ENCODE results near the gene BCAS3.

Gene BCAS3

DNA sequence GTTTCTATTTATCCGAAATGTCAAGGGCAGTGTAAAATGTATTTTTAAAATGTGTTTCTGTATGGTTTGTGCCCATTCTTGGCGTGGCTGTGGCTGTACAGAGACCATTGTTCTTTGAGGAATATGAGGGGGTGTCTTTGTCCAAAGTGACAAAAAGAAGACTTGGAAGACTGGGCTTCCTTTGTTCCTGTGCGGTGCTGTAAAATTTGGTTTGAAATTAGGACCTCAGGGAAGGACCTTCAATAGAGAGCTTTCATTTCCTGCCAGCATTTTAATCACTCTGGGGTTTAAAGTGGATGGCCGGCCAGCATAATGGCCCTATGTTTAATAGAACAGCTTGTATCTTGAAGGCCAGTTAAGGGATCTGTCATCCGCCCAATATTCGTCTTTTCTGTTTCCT lies 531.9 kb downstream of the BCAS3 start:
- DNase-seq, result no peak

DNA sequence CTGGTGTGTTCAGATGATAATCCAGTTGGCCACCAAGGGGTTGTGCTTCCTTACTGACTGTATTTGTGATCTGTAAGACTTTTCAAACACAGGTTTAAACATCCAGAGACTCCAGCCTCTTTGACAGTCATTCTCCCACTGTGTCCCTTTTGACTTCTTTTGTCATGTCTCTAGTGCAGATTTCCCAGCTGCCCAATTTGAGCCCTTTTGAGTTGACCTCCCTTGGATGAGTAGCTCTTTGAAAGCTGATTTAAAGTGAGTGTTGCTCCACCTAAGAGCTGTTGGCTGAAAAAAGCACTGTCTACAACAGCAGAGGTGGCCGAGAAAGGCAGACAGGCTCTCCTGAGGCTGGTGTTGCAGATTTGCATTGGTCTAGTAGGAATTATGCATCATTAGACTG lies 533.6 kb downstream of the BCAS3 start:
- DNase-seq, result no peak

DNA sequence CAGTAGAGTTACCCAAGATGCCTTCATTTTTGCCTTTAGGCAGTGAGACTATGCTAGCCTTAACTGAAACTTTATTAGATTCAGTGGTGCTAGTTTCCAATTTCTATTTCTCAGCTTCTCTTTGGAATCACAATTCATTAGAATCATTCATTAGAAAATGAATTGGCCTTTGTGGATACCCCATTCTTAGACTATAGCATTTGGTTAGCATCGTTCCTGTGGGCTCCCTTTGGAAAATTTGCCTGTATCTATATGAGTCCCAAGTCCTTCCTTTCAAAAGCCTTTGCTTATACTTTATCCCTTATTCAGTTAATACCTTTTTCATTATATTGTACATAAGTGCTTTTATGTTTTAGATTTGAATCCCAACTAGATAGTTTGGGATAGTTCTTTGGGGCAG lies 535.0 kb downstream of the BCAS3 start:
- DNase-seq, result no peak

DNA sequence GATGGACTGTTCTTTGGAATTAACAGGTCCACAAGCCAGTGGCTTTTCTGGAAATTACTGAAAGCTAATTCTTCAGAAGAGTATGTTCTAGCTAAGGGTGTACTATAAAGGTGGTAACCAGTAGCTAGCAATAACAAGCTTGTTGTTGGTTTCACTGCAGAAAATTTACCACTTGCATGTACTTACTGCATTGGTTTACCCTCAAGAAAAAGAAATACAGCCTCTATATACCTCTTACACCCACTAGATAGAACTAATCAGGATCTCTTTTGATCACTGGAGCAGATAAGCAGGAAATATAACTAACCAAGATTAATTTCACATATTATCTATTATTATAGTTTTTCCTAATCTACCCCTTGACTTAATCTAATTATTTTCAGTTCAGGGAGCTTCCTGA lies 537.1 kb downstream of the BCAS3 start:
- DNase-seq, result no peak

DNA sequence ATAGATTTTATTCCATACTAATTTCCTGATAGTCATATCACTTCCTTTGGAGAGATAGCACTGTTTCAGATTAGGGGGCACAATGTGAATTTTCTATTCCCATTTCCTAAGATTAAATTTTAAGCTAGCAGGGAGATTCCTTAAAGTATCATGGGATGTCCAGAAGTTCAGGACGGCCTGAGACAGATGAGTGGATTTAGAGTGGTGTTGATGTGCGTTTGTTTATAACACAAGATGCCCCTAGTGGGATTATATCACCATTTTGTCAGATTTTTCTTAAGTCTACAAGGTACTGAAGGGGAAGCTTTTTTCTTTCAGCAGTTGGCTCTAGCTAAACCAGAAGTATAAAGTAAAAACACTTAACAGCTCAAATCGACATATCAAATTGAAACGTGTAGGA lies 538.4 kb downstream of the BCAS3 start:
- DNase-seq, result no peak

DNA sequence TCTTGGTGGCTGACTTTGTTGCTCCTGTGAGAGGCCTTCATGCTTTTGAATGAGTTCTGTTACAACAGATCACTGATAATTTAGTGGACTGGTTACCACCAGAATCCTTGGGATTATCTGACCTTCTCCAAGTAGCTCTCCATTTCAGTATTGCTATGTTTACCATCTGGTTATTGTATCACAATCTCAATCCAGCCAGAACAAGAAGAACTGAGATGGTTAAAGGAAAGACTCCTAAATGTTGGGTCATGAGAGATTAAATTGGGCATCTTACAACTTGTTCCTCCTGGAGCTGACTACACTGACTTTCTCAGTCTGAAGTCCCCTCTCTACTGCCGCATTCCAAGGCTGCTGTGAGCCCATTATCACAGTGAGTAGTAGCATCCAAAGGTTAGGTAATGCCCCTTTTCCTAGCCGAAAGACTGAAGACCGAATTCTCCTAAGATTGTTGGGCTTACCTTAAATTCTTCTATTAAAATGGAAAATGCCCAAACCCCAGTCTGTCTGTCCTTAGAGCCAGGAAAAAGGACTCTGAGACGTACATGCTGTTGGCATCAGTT lies 540.3 kb downstream of the BCAS3 start:
- DNase-seq, result no peak

DNA sequence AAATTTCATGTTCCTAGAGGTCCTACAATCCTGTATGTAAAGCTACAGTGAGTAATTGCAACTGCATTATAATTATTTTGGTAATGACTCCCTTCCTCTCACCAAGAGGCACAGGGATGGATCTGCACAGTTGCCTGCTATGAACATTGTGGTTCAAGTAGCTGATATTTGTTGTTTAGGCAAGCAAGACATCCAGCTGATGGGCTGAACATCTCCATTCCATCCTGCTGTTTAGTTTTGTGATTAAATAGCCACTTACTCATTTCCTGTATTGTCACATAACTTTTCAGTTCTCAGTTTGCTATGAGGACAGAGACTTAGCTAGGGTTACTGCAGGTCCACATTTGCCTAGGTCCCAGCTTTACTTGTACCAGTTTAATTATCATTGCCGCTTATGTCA lies 540.8 kb downstream of the BCAS3 start:
- no peak for DNase-seq

DNA sequence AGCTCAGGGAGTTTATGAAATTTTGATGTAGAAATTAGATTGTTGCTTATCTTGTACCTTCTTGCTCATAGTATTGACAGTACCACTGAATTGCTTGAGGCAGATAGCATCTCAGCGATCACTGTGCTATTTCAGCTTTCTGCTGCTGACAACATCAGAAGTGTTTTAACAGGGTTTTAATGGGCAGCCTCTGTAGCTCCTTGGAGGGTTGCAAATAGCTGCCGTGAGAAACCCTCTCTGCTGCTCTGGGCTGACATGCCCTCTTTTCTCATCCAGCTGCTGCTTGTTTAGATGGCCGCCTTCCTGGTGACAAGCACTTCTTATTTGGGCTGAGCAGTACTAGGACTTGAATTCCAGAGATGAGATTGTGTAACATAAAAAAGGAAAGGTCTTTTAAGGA lies 541.8 kb downstream of the BCAS3 start:
- DNase-seq, result no peak

DNA sequence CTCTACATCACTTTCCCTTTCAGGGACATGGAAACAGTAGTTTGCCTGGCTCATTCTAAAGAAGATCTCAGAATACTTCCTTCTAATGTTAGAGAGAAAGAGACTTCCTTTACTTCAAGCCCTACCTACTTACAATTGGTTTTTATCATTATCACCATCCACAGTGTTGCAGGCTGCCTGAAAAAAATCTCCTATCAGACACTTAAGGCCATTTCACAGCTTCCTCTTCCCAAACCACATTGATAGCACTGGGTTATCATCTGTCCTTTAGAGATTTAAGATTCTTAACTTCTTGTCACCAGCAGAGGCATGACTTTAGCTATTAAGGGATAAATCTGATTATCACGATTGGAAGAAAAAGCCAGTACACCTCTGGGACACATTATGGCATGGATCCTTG lies 543.5 kb downstream of the BCAS3 start:
- DNase-seq, result no peak

DNA sequence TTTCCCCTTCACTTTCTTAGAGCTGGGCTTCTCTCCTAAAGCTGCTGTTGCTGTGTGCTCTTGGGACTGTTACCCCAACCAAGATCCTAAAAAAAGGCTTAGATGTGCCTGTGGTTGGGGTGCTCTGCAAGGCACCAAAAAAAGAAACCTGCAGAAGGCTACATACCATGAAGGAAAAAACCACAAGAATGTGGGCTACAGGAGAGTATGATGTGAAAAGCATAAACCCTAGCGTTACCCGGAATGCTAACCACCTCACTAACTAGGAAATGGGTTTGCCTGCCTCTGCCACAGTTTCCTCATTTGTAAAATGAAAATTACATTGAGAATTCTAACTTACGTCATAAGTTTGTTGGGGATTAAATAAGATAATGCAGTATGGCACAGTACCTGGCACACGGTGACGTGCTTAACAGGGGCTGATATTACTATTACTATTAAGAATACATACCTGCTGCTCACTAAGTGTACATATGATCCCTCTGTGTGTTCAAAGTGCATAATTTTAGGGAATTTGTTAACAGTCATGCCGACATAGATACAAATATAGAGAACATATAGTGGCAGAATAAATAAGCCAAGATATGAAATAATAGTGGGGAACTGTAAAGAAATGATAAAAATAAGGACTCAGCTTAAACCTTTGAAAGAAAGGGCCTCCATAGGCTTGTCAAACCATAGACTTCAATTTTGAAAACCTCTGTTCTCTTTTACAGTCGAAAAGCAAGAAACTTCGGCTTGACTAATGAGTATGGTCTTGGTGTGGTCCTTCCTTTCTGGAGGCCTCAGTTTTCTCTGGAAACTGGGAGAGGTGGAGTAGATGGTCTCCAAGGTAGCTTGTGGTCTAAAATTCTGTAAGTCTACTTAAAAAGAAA lies 544.2 kb downstream of the BCAS3 start:
- DNase-seq, result no peak

DNA sequence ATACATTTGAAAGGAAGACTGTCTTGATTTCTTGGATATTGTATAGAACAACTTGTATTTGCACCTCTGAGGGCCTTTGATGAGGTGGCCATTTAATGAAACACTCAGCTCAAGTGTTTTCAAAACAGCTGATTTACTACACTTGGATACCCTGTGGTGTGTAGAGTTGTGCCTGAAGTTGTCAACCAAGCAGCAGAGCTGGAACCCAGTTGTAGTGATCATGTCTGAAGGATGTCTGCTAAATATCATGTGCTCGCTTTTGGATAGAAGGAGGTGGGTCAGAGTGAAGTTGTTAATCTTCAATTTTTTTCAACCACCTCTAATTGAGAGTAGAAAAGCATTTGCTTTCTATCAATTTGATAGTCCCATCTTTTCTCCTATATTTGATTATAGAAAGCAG lies 546.1 kb downstream of the BCAS3 start:
- no peak for DNase-seq

DNA sequence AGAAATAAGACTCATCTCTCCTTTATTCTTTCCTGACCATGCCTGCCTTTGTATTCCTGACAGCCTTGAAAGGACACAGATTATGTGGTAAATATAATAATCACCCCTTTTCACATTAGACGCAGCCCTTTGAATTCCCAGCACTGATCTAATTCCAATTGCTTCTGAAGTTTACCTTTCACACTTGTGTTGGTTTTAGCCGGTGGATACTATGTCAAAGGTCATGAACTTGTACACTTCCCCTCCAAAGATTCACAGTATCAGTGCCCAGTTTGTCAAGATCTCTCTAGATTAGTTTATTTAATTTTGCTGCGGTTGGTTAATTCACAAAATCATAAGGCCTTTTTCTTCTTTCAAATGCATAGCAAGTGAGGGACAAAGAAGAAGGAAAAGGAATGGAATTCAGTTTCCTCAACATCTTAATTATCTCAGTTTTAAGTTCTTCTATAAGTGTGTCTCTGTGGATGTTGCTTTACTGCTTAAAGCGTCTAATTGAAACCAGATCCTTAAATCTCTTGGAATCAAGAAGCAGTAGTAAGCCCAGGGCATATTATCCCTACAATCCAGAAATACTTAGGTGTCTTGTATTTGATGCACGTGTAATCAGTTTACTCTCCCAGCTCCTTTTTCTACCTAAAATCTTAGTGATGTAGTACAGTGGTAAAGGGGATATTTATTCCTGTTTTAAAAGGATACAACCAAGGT lies 547.7 kb downstream of the BCAS3 start:
- no peak for DNase-seq

DNA sequence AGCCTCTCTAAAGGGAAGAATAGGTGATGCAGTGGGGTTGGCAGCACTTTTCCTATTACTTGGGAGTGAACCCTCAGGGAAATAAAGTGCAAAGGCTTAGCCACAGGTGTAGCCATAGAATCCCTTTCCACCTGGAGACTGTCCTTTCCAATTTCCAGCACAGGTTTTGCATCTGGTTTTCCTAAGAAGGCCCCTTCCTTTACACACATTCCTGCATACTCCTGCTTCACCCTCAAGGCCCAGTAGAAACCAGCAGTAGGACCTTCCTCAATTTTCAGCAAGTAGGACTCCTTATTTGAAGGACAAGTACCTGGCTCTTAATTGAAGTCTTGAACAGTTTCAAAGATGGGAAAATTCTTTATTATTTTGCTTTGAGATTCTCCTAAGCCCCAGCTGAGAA lies 550.2 kb downstream of the BCAS3 start:
- DNase-seq, result no peak

DNA sequence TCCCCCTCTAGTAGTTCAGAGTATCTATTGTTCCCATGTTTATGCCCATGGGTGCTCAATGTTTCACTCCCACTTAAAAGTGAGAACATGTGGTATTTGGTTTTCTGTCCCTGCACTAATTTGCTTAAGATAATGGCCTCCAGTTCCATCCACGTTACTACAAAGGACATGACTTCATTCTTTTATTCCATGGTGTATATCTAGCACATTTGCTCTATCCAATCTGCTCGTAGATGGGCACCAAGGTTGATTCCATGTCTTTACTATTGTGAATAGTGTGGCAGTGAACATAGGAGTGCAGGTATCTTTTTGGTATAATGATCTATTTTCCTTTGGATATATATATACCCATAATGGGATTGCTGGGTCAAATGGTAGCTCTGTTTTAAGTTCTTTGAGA lies 552.8 kb downstream of the BCAS3 start:
- DNase-seq, result no peak

DNA sequence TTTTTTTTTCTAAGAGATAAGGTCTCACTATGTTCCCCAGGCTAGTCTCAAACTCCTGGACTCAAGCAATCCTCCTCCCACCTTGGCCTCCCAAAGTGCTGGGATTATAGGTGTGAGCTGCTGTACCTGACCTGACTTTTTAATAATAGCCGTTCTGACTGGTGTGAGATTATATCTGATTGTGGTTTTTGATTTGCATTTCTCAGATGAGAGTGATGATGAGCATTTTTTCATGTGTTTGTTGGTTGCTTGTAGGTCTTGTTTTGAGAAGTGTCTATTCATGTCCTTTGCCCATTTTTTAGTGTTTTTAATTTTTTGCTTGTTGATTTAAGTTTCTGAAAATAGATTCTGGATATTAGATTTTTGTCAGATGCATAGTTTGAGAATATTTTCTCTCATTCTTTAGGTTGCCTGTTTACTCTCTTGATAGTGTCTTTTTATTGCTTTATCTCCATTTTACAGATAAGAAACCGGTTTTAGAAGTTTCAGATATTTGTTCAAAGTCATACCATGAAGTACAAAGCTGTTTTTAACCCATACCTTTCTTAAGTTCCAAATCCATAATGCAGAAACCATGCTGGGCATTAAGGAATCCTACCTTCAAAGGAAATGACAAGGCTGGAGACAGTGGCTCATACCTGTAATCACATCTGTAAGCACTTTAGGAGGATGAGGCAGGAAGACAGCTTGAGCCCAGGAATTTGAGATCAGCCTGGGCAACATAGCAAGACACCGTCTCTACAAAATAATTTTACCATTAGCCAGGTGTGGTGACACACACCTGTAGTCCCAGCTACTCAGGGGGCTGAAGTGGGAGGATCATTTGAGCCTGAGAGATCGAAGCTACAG lies 553.5 kb downstream of the BCAS3 start:
- DNase-seq, result no peak

DNA sequence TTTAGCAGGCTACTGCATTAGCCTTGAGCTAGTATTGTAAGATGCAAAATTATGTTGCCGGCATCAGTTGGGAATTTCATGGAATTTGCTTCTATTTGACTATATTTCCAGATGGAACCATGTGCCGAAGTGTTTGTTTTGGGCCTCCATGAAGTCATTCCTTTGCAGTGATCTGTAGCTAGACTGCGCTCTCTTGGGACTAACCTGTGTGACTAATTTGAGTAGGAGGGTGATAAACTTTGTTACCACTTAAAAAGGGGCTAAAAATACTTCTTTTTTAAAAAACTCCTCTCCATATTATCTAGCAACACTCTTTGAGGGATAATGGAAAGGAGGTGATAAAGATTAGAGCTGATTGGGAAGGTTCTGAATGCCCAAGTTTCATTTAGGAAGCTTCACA lies 555.2 kb downstream of the BCAS3 start:
- no peak for DNase-seq

DNA sequence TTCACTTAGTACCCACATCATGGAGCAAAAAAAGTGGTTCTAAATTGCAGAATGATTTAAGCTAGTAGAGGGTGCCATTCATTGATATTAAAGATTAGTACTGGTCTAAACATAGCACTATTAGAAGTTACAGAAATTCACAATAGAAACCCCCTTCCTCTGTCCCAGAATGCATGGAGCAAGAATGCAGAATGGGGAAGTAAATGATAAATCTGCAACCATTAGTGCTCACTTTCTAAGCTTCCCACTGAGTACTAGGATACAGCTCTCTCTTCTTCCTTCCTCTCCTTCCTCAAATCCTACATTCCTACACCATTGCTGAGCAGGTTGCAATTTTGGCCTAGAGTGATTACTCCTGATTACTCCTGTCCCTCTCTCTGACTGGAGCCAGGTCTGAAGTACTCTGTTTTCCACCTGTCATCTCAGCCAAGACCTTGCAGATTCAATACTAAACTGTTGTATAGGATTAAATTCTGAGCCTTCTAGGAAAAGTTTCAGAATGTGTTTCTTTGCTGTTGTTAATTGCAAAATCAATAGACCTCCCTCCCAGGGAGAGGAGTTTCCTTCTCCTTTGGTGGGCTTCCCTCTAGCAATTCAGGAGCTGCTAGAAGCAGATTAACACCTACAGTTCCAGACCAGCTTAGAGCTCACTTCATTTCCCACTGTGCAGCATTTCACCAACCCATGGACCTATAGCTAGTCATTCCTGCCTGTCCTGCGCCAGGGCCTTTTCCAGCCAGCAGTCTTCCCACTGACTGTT lies 556.5 kb downstream of the BCAS3 start:
- DNase-seq, result no peak

DNA sequence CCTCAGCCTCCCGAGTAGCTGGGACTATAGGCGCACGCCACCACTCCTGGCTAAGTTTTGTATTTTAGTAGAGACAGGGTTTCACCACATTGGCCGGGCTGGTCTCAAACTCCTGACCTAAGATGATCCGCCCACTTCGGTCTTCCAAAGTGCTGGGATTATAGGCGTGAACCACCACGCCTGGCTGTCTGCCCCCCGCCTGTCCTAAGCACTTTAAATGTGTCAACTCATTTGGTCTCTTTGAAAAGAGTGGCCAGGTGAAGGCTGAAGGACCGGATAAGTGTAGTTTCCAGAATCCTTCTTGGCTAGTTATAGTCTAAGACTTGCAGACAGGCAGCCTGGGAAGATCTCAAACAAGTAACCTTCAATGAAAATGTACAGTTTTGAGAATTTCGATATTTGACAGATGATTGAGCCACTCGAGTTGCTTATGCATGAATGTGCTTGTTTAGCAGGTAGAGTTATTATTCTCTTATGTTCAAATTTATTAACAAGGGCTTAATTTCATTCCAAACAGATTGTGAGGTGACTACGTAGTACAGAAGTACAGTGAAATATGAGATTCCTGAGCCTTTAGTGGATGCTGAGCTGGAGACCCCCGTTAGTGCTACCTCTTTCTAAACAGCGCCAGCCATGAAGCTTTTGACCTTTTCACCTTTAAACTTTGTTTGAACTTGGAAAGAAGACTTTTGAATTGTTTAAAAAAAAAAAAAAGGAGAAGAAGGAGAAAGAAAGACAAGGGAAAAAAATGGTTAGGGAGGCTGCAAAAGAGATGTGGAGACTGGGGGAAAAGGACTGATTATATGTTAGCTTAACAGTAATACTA lies 557.6 kb downstream of the BCAS3 start:
- no peak for DNase-seq

DNA sequence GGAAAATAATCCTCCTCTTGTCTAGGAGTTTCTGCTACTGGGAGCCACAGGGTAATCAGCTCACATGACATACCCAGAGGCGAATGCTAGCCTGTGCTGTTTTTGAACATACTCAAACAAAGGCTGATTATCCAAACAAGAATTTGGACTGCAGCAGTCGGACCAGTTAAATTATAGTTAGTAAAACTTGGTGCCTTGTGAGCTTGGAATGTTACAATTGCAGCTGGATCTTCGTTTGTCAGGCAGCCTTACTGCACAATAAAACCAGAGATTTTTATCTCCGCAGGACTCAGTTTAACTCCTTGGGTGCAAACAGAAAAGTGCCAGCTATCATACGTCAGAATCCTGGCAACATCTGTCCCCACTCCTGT lies 558.2 kb downstream of the BCAS3 start:
- DNase-seq, result no peak

DNA sequence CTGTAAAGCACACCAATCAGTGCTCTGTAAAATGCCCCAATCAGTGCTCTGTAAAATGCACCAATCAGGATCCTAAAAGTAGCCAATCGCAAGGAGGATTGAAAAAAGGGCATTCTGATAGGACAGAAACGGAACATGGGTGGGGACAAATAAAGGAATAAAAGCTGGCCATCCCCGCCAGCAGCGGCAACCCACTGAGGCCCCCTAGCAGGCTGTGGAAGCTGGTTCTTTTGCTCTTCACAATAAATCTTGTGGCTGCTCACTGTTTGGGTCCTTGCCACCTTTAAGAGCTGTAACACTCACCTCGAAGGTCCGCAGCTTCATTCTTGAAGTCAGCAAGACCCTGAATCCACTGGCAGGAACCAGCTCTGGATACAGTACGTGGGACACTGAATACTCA lies 559.6 kb downstream of the BCAS3 start:
- DNase-seq, result no peak

DNA sequence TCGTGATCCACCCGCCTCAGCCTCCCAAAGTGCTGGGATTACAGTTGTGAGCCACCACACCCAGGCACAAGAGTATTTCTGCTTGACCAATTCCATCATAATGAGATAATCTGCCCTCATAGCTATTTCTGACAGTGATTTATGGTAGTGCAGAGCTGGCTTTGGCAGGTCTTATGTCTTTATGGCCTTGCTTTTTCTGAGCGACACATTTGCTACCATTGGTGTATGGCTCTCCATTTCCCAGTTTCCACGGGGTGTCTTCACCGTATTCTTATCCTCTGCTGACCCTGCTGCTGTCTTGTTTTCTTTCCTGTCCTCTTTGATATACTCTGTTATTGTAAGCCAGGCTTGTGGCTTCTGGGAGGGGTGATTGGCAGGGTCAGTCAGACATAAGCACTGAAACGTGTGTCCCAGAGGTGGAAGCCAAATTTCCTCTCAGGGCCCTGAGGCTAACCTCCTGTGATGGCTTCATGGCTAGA lies 560.8 kb downstream of the BCAS3 start:
- no peak for DNase-seq

DNA sequence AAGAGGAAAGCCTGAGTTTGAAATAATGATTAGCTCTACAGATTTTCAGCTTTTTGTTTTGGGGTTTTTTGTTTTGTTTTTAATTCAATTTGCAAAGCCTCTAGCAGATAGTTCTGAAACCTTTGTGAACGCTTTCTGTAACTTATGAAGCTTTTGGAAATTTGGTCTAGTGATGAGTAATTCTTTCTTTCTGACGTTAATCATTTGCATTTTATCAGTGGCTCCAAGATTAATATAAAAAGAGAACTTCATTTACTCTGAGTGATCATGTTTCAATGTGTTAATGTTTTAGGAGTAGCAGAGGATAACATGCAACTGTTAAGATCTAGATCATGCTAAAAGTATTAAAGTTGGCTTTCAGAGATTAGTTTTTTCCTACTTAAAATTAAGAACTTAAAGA lies 561.7 kb downstream of the BCAS3 start:
- no peak for DNase-seq

Data from NCI-H1436 treated with DMSO at 0.1 percent for 48 hours (cell line).